ENCODE data around the gene CELSR1.

DNA sequence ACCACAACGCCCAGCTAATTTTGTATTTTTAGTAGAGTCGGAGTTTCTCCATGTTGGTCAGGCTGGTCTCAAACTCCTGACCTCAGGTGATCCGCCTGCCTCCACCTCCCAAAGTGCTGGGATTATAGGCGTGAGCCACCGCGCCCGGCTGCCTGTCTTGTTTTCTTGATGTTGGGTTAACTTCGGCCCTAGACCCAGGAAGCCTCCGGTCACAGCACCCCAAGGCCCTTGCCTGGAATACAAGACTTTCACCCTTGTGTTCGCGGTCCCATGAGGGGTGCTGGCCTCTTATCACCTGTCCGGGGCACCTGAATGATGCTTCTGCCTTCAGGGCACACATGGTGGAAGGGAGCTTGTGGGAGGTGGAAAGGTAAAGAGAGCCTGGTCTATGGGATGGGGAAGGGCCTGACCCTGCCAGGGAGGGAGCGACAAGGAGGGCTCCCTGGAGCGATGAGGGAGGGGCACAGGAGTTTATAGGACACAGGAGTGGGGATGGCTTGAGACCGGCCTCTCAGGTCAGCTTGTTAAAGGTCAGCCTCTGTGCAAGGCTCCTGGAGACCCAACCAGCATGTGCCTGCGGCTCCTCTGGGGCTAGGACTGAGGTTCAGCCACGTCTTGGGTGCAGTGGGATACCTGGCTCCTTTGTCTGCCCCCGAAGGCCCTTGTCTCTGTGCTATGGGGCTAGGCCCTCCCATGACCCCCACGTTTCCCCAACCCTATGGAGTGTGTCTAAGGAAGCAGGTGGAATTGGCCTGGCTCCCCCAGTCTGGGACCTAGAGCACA is 48.1 kb upstream of the CELSR1 start:
- TF ChIP-seq POLR2A (IDR thresholded peaks at IDR 0.05) (no peak), CTCF (IDR thresholded peaks at IDR 0.05) (no peak), EP300 (IDR thresholded peaks at IDR 0.05) (no peak)

Measured in ovary (tissue), 3 donors.